Cardiac fibroblast (primary cell): ENCODE results near the gene TKTL1.

ENCODE experiments used
- DNase-seq, 2 donors: peaks; one replicate each; pipeline versions ENCODE4 v3.0.0 to v3.0.0-alpha.2; 2010; ENCODE audit warnings: low read depth in 2 of 2
- H3K4me3 ChIP-seq, 2 donors: replicated peaks in 1 of 2; 1 replicate in 1 of 2; 2 replicates in 1 of 2; pipeline ENCODE4 v1.5.1; 2011; ENCODE audit warnings: low read depth in 2 of 2, low read length in 2 of 2, mild to moderate bottlenecking in 2 of 2, moderate library complexity in 1 of 2
- CTCF ChIP-seq: IDR thresholded peaks from one replicate; pipeline ENCODE4 v1.5.1; 2011; ENCODE audit warnings: low read depth, mild to moderate bottlenecking, low read length, inconsistent platforms

The TKTL1 gene

GRCh38 chrX:154375156-154375504 is 79.5 kb downstream of the TKTL1 start:
- no peak for DNase-seq
- peak overlapping the region in 1 of 2 donors; percentile 34 for H3K4me3 ChIP-seq
- no peak for TF ChIP-seq CTCF

- peak in 1 of 2 donors; percentile 41 for DNase-seq
- no peak overlapping the region for H3K4me3 ChIP-seq
- no peak for TF ChIP-seq CTCF
These were observed 81.2 kb downstream of the TKTL1 start for GRCh38 chrX:154376774-154377173.

- peak overlapping the region; percentile 27 to 47 for H3K4me3 ChIP-seq
- TF ChIP-seq CTCF, result no peak
- peak; percentile 43 to 76 for DNase-seq
These were observed 82.6 kb downstream of the TKTL1 start for GRCh38 chrX:154378059-154378798.

- TF ChIP-seq CTCF, result no peak
- H3K4me3 ChIP-seq, result peak within 1 kb of the TSS; percentile 64 to 71
- DNase-seq, result peak; percentile 97 to 99
These were observed 83.4 kb downstream of the TKTL1 start, which contains the start of gene EMD for GRCh38 chrX:154378799-154379568. Gene EMD, plus strand, starts transcription at chrX:154379295. Its CDS starts 190 bp downstream, at chrX:154379485.

GRCh38 chrX:154379569-154379951 is 84.0 kb downstream of the TKTL1 start:
- no peak for DNase-seq
- no peak for TF ChIP-seq CTCF
- peak overlapping the region; percentile 64 to 71 for H3K4me3 ChIP-seq
